Activated CD4-positive, CD25-positive, alpha-beta regulatory T cell treated with anti-CD3 and anti-CD28 coated beads, Interleukin-2, amount 50 U/mL, for 72 hours (primary cell): Measurements from ENCODE around the gene NKX2-3.

Experiments used
- DNase-seq: peaks from one replicate; pipeline ENCODE4 v3.0.0; 2021

Gene NKX2-3

GRCh38 chr10:99539120-99539519, 6.4 kb downstream of the NKX2-3 start:
- no peak for DNase-seq

DNA sequence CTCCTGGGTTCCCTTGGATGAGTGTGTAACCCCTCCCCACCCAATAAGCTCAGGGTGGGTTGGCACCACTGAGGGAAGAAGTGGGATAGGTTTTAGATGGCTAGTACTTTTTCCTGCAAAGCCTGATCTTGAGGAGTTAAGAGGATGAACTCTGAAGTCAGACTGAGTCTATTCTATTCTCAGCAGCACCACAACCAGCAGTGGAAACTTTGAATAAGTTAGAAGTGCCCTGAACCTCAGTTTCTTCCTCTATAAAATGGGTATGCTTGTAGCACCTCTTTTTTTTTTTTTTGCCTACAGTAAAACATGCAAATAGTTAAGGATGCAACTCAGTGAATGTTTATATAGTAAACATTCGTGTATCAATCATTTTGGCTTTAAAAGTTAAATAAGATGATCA, 7.1 kb downstream of the NKX2-3 start:
- no peak for DNase-seq

DNA sequence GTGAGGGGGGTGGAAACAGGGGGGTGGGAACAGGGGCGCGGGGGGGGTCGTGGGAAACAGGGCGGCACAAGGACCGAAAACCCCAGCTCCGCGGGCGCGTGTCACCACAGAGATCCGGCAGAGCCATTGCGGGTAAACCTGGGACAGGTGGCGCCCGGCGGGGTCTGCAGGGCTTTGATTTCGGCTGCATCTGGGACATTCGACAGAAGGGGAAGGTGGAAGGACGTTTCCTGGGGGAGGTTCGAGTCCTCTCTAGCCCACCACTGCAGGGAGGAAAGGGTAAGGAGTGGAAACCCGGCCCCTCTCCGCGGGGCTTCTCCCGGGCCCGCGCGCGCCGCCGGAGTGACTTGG, 7.5 kb downstream of the NKX2-3 start:
- no peak for DNase-seq

DNA sequence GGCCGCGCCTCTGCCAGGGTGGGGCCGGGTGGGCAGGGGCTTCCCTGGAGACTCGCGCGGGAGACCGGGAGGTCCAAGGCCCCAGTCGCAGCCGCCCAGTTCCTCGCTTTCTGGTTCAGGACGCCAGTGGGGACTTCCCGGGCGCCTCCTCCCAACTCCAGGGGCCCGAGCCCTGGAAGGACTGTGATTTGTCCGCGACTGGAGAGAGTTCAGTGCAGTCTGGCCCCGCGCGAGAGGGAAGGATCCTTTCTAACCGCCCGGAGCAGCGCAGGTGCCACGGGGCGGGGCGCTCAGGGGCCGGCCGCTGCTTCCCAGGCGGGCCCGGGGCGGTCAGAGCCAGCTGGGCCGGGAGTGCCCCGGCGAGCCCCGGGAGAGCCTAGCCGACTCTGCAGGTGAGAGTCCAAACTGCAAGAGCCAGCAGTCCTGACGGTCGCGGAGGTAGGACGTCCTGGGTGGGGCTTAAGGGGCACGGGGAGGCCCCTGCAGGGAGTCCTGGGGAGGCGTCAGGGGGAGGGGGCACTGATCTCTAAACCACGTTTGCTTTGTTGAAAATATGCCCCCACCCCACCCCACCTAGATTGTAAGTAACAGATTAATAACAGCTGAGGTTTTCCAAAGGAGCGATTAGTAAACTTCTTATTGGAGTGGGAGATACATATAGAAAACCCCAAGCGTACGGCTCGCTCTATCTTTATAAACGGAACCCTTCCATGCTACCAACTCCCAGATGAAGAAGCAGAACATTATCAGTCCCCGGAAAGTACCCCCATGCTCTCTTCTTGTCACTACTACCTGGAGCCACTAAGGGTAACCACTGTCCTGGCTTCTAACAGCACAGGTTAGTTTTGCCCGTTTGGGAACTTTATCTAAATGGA, 8.2 kb downstream of the NKX2-3 start:
- DNase-seq, result no peak

GRCh38 chr10:99544322-99544721, 11.6 kb downstream of the NKX2-3 start:
- no peak for DNase-seq

DNA sequence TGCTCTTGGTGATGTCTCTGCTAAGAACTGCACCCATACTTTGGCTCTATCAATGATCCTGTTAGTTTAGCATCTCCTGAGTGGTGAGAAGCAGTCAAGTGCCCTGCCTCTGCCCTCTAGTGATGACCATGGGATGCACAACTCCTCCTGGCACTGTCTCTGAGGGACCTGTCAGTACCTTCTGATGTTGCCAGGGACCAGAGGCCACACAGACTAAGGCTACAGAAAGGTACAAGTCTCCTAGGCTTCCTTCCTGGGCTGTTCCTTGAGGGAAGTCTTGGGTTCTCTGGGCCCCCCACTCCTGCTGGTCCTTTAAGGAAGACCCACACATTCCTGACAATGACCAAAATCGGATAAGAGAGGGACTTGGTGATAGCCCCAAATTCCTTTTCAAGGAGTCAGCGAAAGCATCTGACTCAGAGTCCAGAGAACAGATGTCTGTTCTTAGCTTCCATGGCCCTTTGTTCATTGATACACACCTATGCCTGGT, 15.3 kb downstream of the NKX2-3 start:
- DNase-seq, result no peak

DNA sequence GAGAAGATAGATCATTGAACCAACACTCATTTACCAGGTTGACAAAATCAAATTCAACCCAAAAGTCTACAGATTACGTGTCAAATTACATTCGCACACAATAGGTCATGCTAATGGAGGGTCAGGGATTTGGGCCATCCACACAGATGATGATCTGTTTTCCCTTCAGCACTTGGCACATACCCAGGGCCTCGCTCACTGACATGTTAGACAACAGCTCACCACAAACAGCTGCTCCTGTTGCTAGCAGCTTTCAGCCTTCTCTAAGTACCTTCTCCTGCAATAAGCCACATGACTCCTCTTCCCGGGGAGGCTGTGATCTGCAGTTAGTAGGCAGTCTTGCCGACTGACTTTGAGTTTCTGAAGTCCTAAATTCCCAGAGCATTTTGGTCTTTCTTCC, 18.4 kb downstream of the NKX2-3 start:
- DNase-seq, result no peak

- DNase-seq, result no peak
These were observed 18.9 kb downstream of the NKX2-3 start for GRCh38 chr10:99551616-99552015.

DNA sequence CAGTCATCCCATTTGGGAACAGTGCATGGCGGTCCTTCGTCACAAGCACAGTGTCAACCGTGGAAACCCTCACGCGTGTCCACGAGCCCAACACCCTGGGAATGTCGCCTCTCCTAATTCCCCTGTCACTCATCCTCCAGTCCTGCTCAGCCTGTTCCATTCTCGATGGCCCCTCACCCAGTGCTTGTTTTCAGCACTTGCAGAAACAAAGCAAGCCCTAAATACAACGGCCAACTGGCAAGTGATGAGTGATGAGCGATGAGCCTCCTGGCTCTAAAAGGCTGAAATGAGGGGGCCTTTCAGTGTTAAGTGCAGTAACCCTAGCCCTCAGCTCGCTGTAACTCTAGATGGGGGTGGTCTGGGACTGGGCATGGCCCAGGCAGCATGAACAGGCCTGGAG, 22.6 kb downstream of the NKX2-3 start:
- DNase-seq, result no peak

- no peak for DNase-seq
These were observed 23.2 kb downstream of the NKX2-3 start for GRCh38 chr10:99555825-99556523.

DNA sequence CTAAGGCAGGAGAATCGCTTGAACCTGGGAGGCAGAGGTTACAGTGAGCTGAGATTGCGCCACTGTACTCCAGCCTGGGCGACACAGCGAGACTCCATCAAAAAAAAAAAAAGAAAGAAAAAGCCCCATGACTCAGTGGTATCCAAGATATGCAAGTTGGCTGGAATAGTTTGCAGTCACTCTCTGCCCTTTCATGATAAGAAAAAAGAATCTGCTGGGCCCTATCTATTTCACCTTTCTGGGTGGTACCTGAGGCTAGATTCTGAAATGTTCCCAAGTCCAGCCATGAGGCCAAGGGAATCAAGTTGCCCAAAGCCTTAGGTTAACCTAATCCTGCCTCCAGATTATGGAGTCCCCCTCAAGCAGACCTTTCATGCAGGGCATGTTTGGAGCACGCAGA, 24.3 kb downstream of the NKX2-3 start:
- no peak for DNase-seq

GRCh38 chr10:99558708-99559107, 26.0 kb downstream of the NKX2-3 start:
- DNase-seq, result no peak

- peak; percentile 53 for DNase-seq
These were observed 27.8 kb downstream of the NKX2-3 start for GRCh38 chr10:99560277-99561126.

GRCh38 chr10:99562631-99563030, 29.9 kb downstream of the NKX2-3 start:
- DNase-seq, result no peak

DNA sequence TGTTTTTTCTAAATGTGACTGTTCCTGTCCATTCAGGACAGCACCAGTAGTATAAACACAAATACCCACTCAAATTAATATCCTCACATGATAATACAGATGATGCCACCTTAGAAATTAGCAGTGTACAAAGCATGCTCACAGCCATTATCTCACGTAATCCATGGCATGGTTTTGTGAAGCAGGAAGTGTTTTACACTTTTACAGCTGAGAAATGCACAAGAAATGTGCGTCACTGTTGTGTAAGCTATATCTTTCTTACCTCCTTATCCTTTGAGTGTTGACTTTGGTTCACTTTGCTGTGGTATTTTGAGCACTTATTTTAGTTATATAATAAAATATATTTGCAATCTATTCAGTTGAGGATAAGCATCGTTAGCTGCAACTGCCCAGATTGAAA, 31.6 kb downstream of the NKX2-3 start:
- DNase-seq, result no peak

DNA sequence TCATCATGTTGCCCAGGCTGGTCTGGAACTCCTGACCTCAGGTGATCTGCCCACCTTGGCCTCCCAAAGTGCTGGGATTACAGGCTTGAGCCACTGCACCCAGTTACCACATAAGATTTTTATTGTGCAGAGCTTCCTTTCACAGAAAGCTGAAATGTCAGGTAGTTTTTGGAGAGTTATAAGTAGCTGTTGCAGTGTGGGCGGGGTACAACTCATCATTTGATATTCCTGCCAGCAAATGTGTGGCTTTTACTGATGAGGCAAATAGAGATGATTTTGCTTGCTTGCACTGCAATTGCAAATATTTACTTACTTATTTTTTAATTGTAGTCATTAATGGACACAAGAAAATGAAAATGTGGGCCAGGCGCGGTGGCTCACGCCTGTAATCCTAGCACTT, 32.4 kb downstream of the NKX2-3 start:
- DNase-seq, result no peak

GRCh38 chr10:99569253-99569939, 36.7 kb downstream of the NKX2-3 start:
- no peak for DNase-seq

GRCh38 chr10:99569961-99570360, 37.2 kb downstream of the NKX2-3 start:
- DNase-seq, result no peak

DNA sequence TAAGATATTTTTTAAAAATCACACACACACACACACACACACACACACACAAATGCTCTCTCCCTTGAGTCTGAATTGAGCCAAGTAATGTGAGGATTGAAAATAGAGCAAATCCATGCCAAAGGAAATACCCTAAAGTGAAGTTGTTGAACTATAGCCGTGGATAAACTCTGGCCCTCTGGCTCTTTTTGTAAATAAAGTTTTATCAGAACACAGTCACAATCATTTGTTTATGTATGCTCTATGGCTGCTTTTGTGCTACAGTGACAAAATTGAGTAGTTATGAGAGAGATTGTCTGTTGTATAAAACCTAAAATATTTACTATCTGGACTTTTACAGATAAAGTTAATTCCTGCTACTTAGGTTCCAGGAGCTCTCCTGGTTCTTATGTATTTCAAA, 39.1 kb downstream of the NKX2-3 start:
- no peak for DNase-seq

- DNase-seq, result no peak
These were observed 41.0 kb downstream of the NKX2-3 start for GRCh38 chr10:99573790-99574189.

DNA sequence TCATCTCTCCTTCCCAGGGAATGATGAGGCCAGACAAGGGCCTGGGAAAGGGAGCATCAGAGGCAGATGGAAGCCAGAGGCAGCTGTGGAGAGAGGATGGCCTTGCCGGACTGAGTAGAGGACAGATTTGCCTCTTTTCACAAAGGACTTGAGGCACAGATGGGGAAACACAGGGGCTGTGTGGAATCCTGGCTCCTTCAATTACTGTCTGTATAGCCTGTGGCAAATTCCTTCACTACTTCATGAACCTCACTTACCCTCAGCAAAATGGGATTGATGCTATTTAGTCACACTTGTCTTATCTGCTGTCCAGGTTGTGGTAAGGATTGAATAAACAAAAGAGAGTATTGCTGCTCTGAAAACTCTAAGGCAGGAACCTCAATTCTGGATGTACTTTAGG, 47.2 kb downstream of the NKX2-3 start:
- DNase-seq, result no peak

DNA sequence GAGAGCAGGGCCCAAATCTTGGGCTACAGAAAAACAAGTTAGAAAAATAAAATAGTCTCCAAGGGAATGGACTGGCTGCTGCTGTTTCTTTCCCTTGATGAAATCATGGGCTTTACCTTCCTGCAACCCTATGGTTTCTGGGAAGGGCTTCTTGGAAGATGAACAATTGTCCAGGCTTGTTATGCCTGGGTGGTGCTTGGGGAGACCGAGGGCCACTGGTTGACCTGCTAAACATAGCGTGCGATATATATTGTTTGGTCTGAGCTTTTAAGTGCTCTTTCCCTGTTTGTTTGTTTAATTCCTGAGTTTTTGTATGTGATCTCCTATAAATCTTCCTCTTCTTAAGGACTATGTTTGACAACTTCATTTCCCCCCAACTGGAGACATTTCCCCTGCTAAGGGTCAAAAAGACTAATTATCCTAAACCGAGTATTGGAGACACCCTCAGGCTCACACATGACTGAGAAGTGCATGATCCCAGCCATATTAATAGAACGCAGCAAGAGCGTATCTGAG, 49.6 kb downstream of the NKX2-3 start:
- DNase-seq, result no peak

DNA sequence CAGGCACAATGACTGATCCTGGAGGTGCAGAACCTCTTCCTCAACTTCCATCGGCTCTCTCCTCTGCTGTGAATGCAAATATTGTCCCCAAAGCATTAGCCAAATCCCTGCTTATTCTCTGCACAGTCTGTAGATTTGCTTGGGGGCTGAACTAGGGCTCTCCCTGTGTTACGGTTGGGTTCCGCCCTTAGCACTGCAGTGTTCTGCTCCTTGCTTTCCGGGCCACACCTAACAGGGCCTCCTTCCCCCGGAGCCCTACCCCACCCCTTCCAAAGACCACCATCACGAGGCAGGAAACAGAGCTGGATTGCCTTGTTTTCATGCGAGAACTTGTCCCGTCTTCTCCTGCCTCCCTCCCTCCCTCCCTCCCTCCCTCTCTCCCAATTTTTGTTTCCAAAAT, 50.9 kb downstream of the NKX2-3 start:
- DNase-seq, result no peak
